ENCODE data around the gene SLC6A3. TPM values are rescaled to one million over a fixed set of nuclear protein-coding genes. Genes with fewer than 3 reads are reported as not detected.
A peak's percentile ranks its signal among the peaks of the same experiment; 100 is the strongest.

The SLC6A3 gene
- total RNA-seq, 1 donor from 2014 or later, result not detected

GRCh38 chr5:1443171-1443570 lies 2.1 kb downstream of the SLC6A3 start:
- Mint-ChIP-seq H3K4me3 (ENCODE audit: unreplicated experiment) (no peak overlapping the region), H3K27me3 (ENCODE audit: low read depth) (peaks cover 62% of the 10 kb centered on the region), H3K9me3 (ENCODE audit: low read depth) (peaks cover 9% of the 10 kb centered on the region), H3K36me3 (ENCODE audit: low read depth) (peaks cover 4% of the 10 kb centered on the region), H3K27ac (ENCODE audit: unreplicated experiment) (no peak overlapping the region), H3K4me1 (ENCODE audit: low read depth) (peaks cover 6% of the 10 kb centered on the region)
- no peak for TF ChIP-seq CTCF (IDR thresholded peaks at IDR 0.05)
- DNase-seq (ENCODE audit: low spot score), result peak; percentile 66

GRCh38 chr5:1442222-1443145 lies 2.8 kb downstream of the SLC6A3 start:
- H3K4me1 Mint-ChIP-seq (ENCODE audit: low read depth), result peaks cover 6% of the 10 kb centered on the region
- no peak overlapping the region for H3K4me3 Mint-ChIP-seq (ENCODE audit: unreplicated experiment)
- peaks cover 59% of the 10 kb centered on the region for H3K27me3 Mint-ChIP-seq (ENCODE audit: low read depth)
- H3K27ac Mint-ChIP-seq (ENCODE audit: unreplicated experiment), result no peak overlapping the region
- H3K36me3 Mint-ChIP-seq (ENCODE audit: low read depth), result peaks cover 4% of the 10 kb centered on the region
- peak; percentile 85 for DNase-seq (ENCODE audit: low spot score)
- no peak for TF ChIP-seq CTCF (IDR thresholded peaks at IDR 0.05)
- H3K9me3 Mint-ChIP-seq (ENCODE audit: low read depth), result peaks cover 9% of the 10 kb centered on the region

GRCh38 chr5:1441166-1441865 lies 3.9 kb downstream of the SLC6A3 start:
- Mint-ChIP-seq H3K36me3 (ENCODE audit: low read depth) (peaks cover 4% of the 10 kb centered on the region), H3K27ac (ENCODE audit: unreplicated experiment) (no peak overlapping the region), H3K4me1 (ENCODE audit: low read depth) (peaks cover 6% of the 10 kb centered on the region), H3K27me3 (ENCODE audit: low read depth) (peaks cover 52% of the 10 kb centered on the region), H3K4me3 (ENCODE audit: unreplicated experiment) (no peak overlapping the region), H3K9me3 (ENCODE audit: low read depth) (peaks cover 9% of the 10 kb centered on the region)
- TF ChIP-seq CTCF (IDR thresholded peaks at IDR 0.05), result no peak
- DNase-seq (ENCODE audit: low spot score), result peak; percentile 80

GRCh38 chr5:1440098-1440493 lies 5.1 kb downstream of the SLC6A3 start:
- peaks cover 9% of the 10 kb centered on the region for H3K9me3 Mint-ChIP-seq (ENCODE audit: low read depth)
- H3K27me3 Mint-ChIP-seq (ENCODE audit: low read depth), result peaks cover 55% of the 10 kb centered on the region

More at GRCh38 chr5:1440098-1440493, 5.1 kb downstream of the SLC6A3 start:
- peaks cover 6% of the 10 kb centered on the region for H3K4me1 Mint-ChIP-seq (ENCODE audit: low read depth)
- TF ChIP-seq CTCF (IDR thresholded peaks at IDR 0.05), result no peak
- peaks cover 4% of the 10 kb centered on the region for H3K36me3 Mint-ChIP-seq (ENCODE audit: low read depth)
- DNase-seq (ENCODE audit: low spot score), result no peak
- no peak overlapping the region for H3K4me3 Mint-ChIP-seq (ENCODE audit: unreplicated experiment)
- H3K27ac Mint-ChIP-seq (ENCODE audit: unreplicated experiment), result no peak overlapping the region

All from chondrocyte (in vitro differentiated cells).